ENCODE measurements around the gene OTOP2.
"Not testable (repeated sequence)": the region's sequence is repeated elsewhere in the genome, so short reads cannot be mapped to it uniquely, and the experiment has no call there.

Gene OTOP2

GRCh38 chr17:74968361-74968780, 44.3 kb downstream of the OTOP2 start:
- DNase-seq = peak; percentile 60 to 76
- H3K4me1 ChIP-seq (ENCODE audit: control insufficient read depth in 1 of 2, insufficient read depth in 2 of 2, low read length in 2 of 2) = peaks cover 29 to 33% of the 10 kb centered on the region in 2 experiments
- H3K27me3 ChIP-seq (ENCODE audit: insufficient read depth, low read length) = peaks cover 9% of the 10 kb centered on the region
- no peak overlapping the region for H3K4me3 ChIP-seq (ENCODE audit: low read depth, low read length)
- H2BK12ac ChIP-seq (ENCODE audit: low read length) = peak overlapping the region; percentile 7
- H2BK5ac ChIP-seq (ENCODE audit: low read depth, low read length, poor library complexity) = peak overlapping the region; percentile 33
- no peak overlapping the region for H3K27ac ChIP-seq (ENCODE audit: low read depth, low read length)
- H3K18ac ChIP-seq (ENCODE audit: low read length) = peak overlapping the region; percentile 0
- peaks cover 12% of the 10 kb centered on the region for H3K79me1 ChIP-seq (ENCODE audit: low read length)
- peak overlapping the region; percentile 28 for H3K4me2 ChIP-seq (ENCODE audit: low read length)
- no peaks in the 10 kb centered on the region for H3K36me3 ChIP-seq (ENCODE audit: control insufficient read depth in 1 of 2, insufficient read depth in 2 of 2, low read length in 2 of 2)
- peak overlapping the region; percentile 45 for H4K91ac ChIP-seq (ENCODE audit: low read depth, low read length)
- H3K9me3 ChIP-seq (ENCODE audit: insufficient read depth, low read depth, low read length) = peaks cover 4% of the 10 kb centered on the region
- peak overlapping the region; percentile 5 for H3K14ac ChIP-seq (ENCODE audit: low read length)
- peak overlapping the region; percentile 10 for H2BK120ac ChIP-seq (ENCODE audit: insufficient read depth, low read length, poor library complexity)
- peak overlapping the region; percentile 8 for H2AK5ac ChIP-seq (ENCODE audit: low read length)
- peak overlapping the region; percentile 24 for H3K4ac ChIP-seq (ENCODE audit: low read depth, low read length)
- H4K12ac ChIP-seq (ENCODE audit: low read depth, low read length) = no peak overlapping the region
- peak overlapping the region; percentile 20 for H4K8ac ChIP-seq (ENCODE audit: low read depth, low read length)
- H3K9ac ChIP-seq (ENCODE audit: low read length) = no peak overlapping the region
- no peak overlapping the region for H3K23ac ChIP-seq (ENCODE audit: low read length)
- no peaks in the 10 kb centered on the region for H3K79me2 ChIP-seq (ENCODE audit: control insufficient read depth, insufficient read depth, low read length, poor library complexity)
- H2AFZ ChIP-seq (ENCODE audit: insufficient read depth, low read length, poor library complexity) = no peak overlapping the region
- no CpG with 5 or more reads among the region's 5 CpGs for WGBS (ENCODE audit: extremely low coverage, insufficient coverage, insufficient read length)

GRCh38 chr17:74969501-74969900, 45.4 kb downstream of the OTOP2 start:
- H3K23ac ChIP-seq (ENCODE audit: low read length); H3K4ac ChIP-seq (ENCODE audit: low read depth, low read length); H3K14ac ChIP-seq (ENCODE audit: low read length); H3K9ac ChIP-seq (ENCODE audit: low read length); H4K91ac ChIP-seq (ENCODE audit: low read depth, low read length); DNase-seq; H3K18ac ChIP-seq (ENCODE audit: low read length); H2AFZ ChIP-seq (ENCODE audit: insufficient read depth, low read length, poor library complexity); H3K27ac ChIP-seq (ENCODE audit: low read depth, low read length); H2AK5ac ChIP-seq (ENCODE audit: low read length); H4K12ac ChIP-seq (ENCODE audit: low read depth, low read length); H3K9me3 ChIP-seq (ENCODE audit: insufficient read depth, low read depth, low read length); H3K36me3 ChIP-seq (ENCODE audit: control insufficient read depth in 1 of 2, insufficient read depth in 2 of 2, low read length in 2 of 2); H3K79me2 ChIP-seq (ENCODE audit: control insufficient read depth, insufficient read depth, low read length, poor library complexity); H2BK5ac ChIP-seq (ENCODE audit: low read depth, low read length, poor library complexity); H3K27me3 ChIP-seq (ENCODE audit: insufficient read depth, low read length); H2BK12ac ChIP-seq (ENCODE audit: low read length); H4K8ac ChIP-seq (ENCODE audit: low read depth, low read length); H3K4me2 ChIP-seq (ENCODE audit: low read length); H3K4me3 ChIP-seq (ENCODE audit: low read depth, low read length); H2BK120ac ChIP-seq (ENCODE audit: insufficient read depth, low read length, poor library complexity): not testable (repeated sequence)
- no CpG with 5 or more reads among the region's 5 CpGs for WGBS (ENCODE audit: extremely low coverage, insufficient coverage, insufficient read length)
- peaks cover 29 to 33% of the 10 kb centered on the region in 2 experiments for H3K4me1 ChIP-seq (ENCODE audit: control insufficient read depth in 1 of 2, insufficient read depth in 2 of 2, low read length in 2 of 2)
- peaks cover 12% of the 10 kb centered on the region for H3K79me1 ChIP-seq (ENCODE audit: low read length)

DNA sequence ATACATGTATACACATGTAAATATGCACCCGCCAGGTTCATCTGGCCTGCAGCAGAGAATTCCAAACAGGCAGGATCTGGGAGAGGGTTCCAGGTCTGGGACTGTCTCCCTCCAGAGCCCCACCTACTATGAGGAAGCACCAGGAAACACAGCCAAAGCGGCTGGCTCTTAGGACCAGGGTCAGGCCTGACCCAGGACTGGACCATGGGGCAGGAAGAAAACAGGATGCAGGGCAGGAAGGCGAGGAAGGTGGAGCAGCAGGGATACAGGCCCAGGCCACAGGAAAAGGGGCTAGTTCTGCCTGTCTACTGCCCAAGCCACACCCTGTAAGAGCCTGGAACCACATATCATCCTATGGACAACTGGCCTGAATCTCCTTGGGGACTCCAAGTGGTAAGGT, 46.3 kb downstream of the OTOP2 start:
- Histone ChIP-seq H4K12ac (ENCODE audit: low read depth, low read length) (no peak overlapping the region), H4K8ac (ENCODE audit: low read depth, low read length) (no peak overlapping the region), H3K9me3 (ENCODE audit: insufficient read depth, low read depth, low read length) (no peaks in the 10 kb centered on the region), H3K79me1 (ENCODE audit: low read length) (peaks cover 12% of the 10 kb centered on the region), H3K4me2 (ENCODE audit: low read length) (no peak overlapping the region), H3K79me2 (ENCODE audit: control insufficient read depth, insufficient read depth, low read length, poor library complexity) (no peaks in the 10 kb centered on the region), H2BK5ac (ENCODE audit: low read depth, low read length, poor library complexity) (no peak overlapping the region), H2AFZ (ENCODE audit: insufficient read depth, low read length, poor library complexity) (no peak overlapping the region), H4K91ac (ENCODE audit: low read depth, low read length) (no peak overlapping the region), H3K14ac (ENCODE audit: low read length) (no peak overlapping the region), H3K27ac (ENCODE audit: low read depth, low read length) (no peak overlapping the region), H2AK5ac (ENCODE audit: low read length) (no peak overlapping the region), H2BK12ac (ENCODE audit: low read length) (no peak overlapping the region), H3K18ac (ENCODE audit: low read length) (no peak overlapping the region), H2BK120ac (ENCODE audit: insufficient read depth, low read length, poor library complexity) (no peak overlapping the region), H3K27me3 (ENCODE audit: insufficient read depth, low read length) (peaks cover 9% of the 10 kb centered on the region), H3K9ac (ENCODE audit: low read length) (no peak overlapping the region), H3K36me3 (ENCODE audit: control insufficient read depth in 1 of 2, insufficient read depth in 2 of 2, low read length in 2 of 2) (no peaks in the 10 kb centered on the region), H3K4ac (ENCODE audit: low read depth, low read length) (no peak overlapping the region), H3K4me1 (ENCODE audit: control insufficient read depth in 1 of 2, insufficient read depth in 2 of 2, low read length in 2 of 2) (peaks cover 29 to 33% of the 10 kb centered on the region in 2 experiments), H3K4me3 (ENCODE audit: low read depth, low read length) (no peak overlapping the region), H3K23ac (ENCODE audit: low read length) (no peak overlapping the region)
- WGBS (ENCODE audit: extremely low coverage, insufficient coverage, insufficient read length) = no CpG with 5 or more reads among the region's 3 CpGs
- DNase-seq = no peak

GRCh38 chr17:74971069-74971841, 47.2 kb downstream of the OTOP2 start:
- peak overlapping the region; percentile 57 for H4K8ac ChIP-seq (ENCODE audit: low read depth, low read length)
- H3K27ac ChIP-seq (ENCODE audit: low read depth, low read length) = no peak overlapping the region
- no peaks in the 10 kb centered on the region for H3K9me3 ChIP-seq (ENCODE audit: insufficient read depth, low read depth, low read length)
- no CpG with 5 or more reads among the region's 8 CpGs for WGBS (ENCODE audit: extremely low coverage, insufficient coverage, insufficient read length)
- no peaks in the 10 kb centered on the region for H3K36me3 ChIP-seq (ENCODE audit: control insufficient read depth in 1 of 2, insufficient read depth in 2 of 2, low read length in 2 of 2)
- H3K4me3 ChIP-seq (ENCODE audit: low read depth, low read length) = no peak overlapping the region
- DNase-seq = no peak
- peak overlapping the region; percentile 41 for H2BK5ac ChIP-seq (ENCODE audit: low read depth, low read length, poor library complexity)
- H3K18ac ChIP-seq (ENCODE audit: low read length) = peak overlapping the region; percentile 70
- peak overlapping the region; percentile 80 for H2BK12ac ChIP-seq (ENCODE audit: low read length)
- peak overlapping the region; percentile 39 for H2AK5ac ChIP-seq (ENCODE audit: low read length)
- peaks cover 29 to 33% of the 10 kb centered on the region in 2 experiments for H3K4me1 ChIP-seq (ENCODE audit: control insufficient read depth in 1 of 2, insufficient read depth in 2 of 2, low read length in 2 of 2)
- no peak overlapping the region for H3K9ac ChIP-seq (ENCODE audit: low read length)
- peaks cover 9% of the 10 kb centered on the region for H3K27me3 ChIP-seq (ENCODE audit: insufficient read depth, low read length)
- peak overlapping the region; percentile 87 for H3K4me2 ChIP-seq (ENCODE audit: low read length)
- no peak overlapping the region for H3K4ac ChIP-seq (ENCODE audit: low read depth, low read length)
- no peaks in the 10 kb centered on the region for H3K79me2 ChIP-seq (ENCODE audit: control insufficient read depth, insufficient read depth, low read length, poor library complexity)
- no peak overlapping the region for H2AFZ ChIP-seq (ENCODE audit: insufficient read depth, low read length, poor library complexity)
- H3K23ac ChIP-seq (ENCODE audit: low read length) = no peak overlapping the region
- H3K14ac ChIP-seq (ENCODE audit: low read length) = peak overlapping the region; percentile 53
- peaks cover 12% of the 10 kb centered on the region for H3K79me1 ChIP-seq (ENCODE audit: low read length)
- H4K12ac ChIP-seq (ENCODE audit: low read depth, low read length) = peak overlapping the region; percentile 49
- H2BK120ac ChIP-seq (ENCODE audit: insufficient read depth, low read length, poor library complexity) = peak overlapping the region; percentile 56
- peak overlapping the region; percentile 39 for H4K91ac ChIP-seq (ENCODE audit: low read depth, low read length)

All from trophoblast cell (in vitro differentiated cells and primary cell).